Transverse colon (tissue), 3 donors: ENCODE data around the gene KLRK1.
"Not testable (repeated sequence)": the region's sequence is repeated elsewhere in the genome, so short reads cannot be mapped to it uniquely, and the experiment has no call there.

ENCODE experiments used
- CTCF ChIP-seq, 5 experiments: fragments of 200-600 bp in 3 of 5; fragments of 450-650 bp in 2 of 5; sonication (generic) in 3 of 5; IDR thresholded peaks; 1 replicate in 2 of 5; 2 replicates in 3 of 5; pipeline ENCODE4 v1.5.1; 2016 to 2017; ENCODE audit warnings: antibody characterized with exemption in 5 of 5, inconsistent platforms in 3 of 5, mild to moderate bottlenecking in 2 of 5, moderate library complexity in 1 of 5
- EP300 ChIP-seq: sonication (generic); formaldehyde crosslinking; IDR thresholded peaks from one replicate; pipeline ENCODE4 v1.6.1; 2017; ENCODE audit warnings: antibody characterized with exemption, low read depth

- TF ChIP-seq CTCF (IDR thresholded peaks at IDR 0.05); EP300: not testable (repeated sequence)
Measured at GRCh38 chr12:10420334-10420733, 30.5 kb upstream of the KLRK1 start, which contains the start of gene KLRC3.
